A673 (cell line): ENCODE results near the gene CTIF. TPM values are rescaled to one million over a fixed set of nuclear protein-coding genes. Genes with fewer than 3 reads are reported as not detected.

Experiments used
- BruUV-seq: library from RNA; stranded (reverse); fragments of 400-500 nt; replicated peaks from 2 replicates; lab custom pipeline; 2021; lab: Mats Ljungman, UMichigan
- CTCF ChIA-PET: fragments of 300-600 bp; sonication (Branson Sonifier 250); formaldehyde crosslinking; loops from one replicate; lab custom pipeline; 2022; ENCODE audit warnings: antibody characterized with exemption; lab: Charles Lee
- POLR2A ChIA-PET: fragments of 300-600 bp; sonication (Branson Sonifier 250); formaldehyde crosslinking; loops from one replicate; lab custom pipeline; 2022; ENCODE audit warnings: antibody characterized with exemption; ENCODE audit not compliant: low non-redundant PET; lab: Charles Lee
- DNase-seq: peaks from one replicate; pipeline ENCODE4 v3.0.0-alpha.2; 2015; ENCODE audit warnings: low spot score
- H3K27ac ChIP-seq: fragments of 200-600 bp; sonication (generic); 2 replicates; pipeline ENCODE4 v1.5.1; 2016; ENCODE audit warnings: mixed run types, low read depth, mild to moderate bottlenecking, mixed read lengths, antibody characterized with exemption, low read length; ENCODE audit not compliant: poor library complexity, severe bottlenecking
- H3K27me3 ChIP-seq: fragments of 200-600 bp; sonication (generic); replicated peaks from 2 replicates; pipeline ENCODE4 v1.6.1; 2017; ENCODE audit warnings: mixed run types, low read depth, mild to moderate bottlenecking, mixed read lengths, antibody characterized with exemption, low read length; ENCODE audit not compliant: insufficient read depth, poor library complexity
- H3K36me3 ChIP-seq: fragments of 200-600 bp; sonication (generic); 2 replicates; pipeline ENCODE4 v1.6.1; 2016; ENCODE audit warnings: mixed run types, mild to moderate bottlenecking, mixed read lengths, antibody characterized with exemption, low read length; ENCODE audit not compliant: insufficient read depth, poor library complexity, severe bottlenecking
- H3K4me1 ChIP-seq: fragments of 200-600 bp; sonication (generic); 2 replicates; pipeline ENCODE4 v1.6.1; 2017; ENCODE audit warnings: mixed run types, mild to moderate bottlenecking, mixed read lengths, antibody characterized with exemption, low read length; ENCODE audit not compliant: insufficient read depth, poor library complexity, severe bottlenecking
- H3K4me3 ChIP-seq: fragments of 200-600 bp; sonication (generic); 2 replicates; pipeline ENCODE4 v1.5.1; 2016; ENCODE audit warnings: low read depth, mixed run types, mild to moderate bottlenecking, mixed read lengths, low read length; ENCODE audit not compliant: poor library complexity, severe bottlenecking
- H3K9me3 ChIP-seq: fragments of 200-600 bp; sonication (generic); 2 replicates; pipeline ENCODE4 v1.6.1; 2016; ENCODE audit warnings: mixed run types, low read depth, mild to moderate bottlenecking, mixed read lengths, antibody characterized with exemption, low read length; ENCODE audit not compliant: poor library complexity, severe bottlenecking
- EZH2 ChIP-seq: fragments of 200-600 bp; sonication (generic); IDR thresholded peaks from 2 replicates; pipeline ENCODE4 v1.6.1; 2017; ENCODE audit warnings: borderline replicate concordance, low read depth, mild to moderate bottlenecking, mixed read lengths, antibody characterized with exemption, low read length; ENCODE audit not compliant: poor library complexity, severe bottlenecking
- intact Hi-C: fragments of 100-400 bp; cut with micrococcal nuclease; formaldehyde crosslinking; loops from one replicate; pipeline ENCODE4 v1.10.0; 2022; ENCODE audit not compliant: unreplicated experiment
- total RNA-seq: library from RNA; stranded (reverse); gene quantifications from 2 replicates; pipeline ENCODE4 v1.2.3, GENCODE V29; 2021
- TF ChIP-seq, protein P1 (sequence below): fragments of 300-800, 200-600 bp; sonication (generic); conservative IDR thresholded peaks from 2 replicates; pipeline ENCODE4 v1.5.1; 2017; ENCODE audit warnings: low read depth, mild to moderate bottlenecking, antibody characterized with exemption, low read length, moderate library complexity, mixed read lengths

The CTIF gene
- total RNA-seq, 1 experiment from 2014 or later = 23.5 TPM

GRCh38 chr18:48777744-48778116 is 238.9 kb downstream of the CTIF start:
- intact Hi-C loops = loop anchor here (5.0 to 10.0 kb wide), 5 partner anchors 170 to 667 kb away; no protein-coding TSS in a partner anchor
- Histone ChIP-seq H3K27me3 (no peaks in the 10 kb centered on the region), H3K9me3 (no peaks in the 10 kb centered on the region), H3K4me1 (peaks cover 6% of the 10 kb centered on the region), H3K4me3 (no peak overlapping the region), H3K27ac (no peak overlapping the region), H3K36me3 (no peaks in the 10 kb centered on the region)
- BruUV-seq = no TSS peak
- ChIA-PET POLR2A (no interaction called here), CTCF (no interaction called here)
- TF ChIP-seq EZH2 = no peak
- TF ChIP-seq, protein P1, sequence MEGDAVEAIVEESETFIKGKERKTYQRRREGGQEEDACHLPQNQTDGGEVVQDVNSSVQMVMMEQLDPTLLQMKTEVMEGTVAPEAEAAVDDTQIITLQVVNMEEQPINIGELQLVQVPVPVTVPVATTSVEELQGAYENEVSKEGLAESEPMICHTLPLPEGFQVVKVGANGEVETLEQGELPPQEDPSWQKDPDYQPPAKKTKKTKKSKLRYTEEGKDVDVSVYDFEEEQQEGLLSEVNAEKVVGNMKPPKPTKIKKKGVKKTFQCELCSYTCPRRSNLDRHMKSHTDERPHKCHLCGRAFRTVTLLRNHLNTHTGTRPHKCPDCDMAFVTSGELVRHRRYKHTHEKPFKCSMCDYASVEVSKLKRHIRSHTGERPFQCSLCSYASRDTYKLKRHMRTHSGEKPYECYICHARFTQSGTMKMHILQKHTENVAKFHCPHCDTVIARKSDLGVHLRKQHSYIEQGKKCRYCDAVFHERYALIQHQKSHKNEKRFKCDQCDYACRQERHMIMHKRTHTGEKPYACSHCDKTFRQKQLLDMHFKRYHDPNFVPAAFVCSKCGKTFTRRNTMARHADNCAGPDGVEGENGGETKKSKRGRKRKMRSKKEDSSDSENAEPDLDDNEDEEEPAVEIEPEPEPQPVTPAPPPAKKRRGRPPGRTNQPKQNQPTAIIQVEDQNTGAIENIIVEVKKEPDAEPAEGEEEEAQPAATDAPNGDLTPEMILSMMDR = no peak
- DNase-seq = no peak

GRCh38 chr18:48778344-48779011 is 239.6 kb downstream of the CTIF start:
- DNase-seq = no peak
- TF ChIP-seq, protein P1 = no peak
- TF ChIP-seq EZH2 = no peak
- Histone ChIP-seq H3K4me1 (peaks cover 6% of the 10 kb centered on the region), H3K27me3 (no peaks in the 10 kb centered on the region), H3K9me3 (no peaks in the 10 kb centered on the region), H3K36me3 (no peaks in the 10 kb centered on the region), H3K4me3 (no peak overlapping the region), H3K27ac (no peak overlapping the region)
- no TSS peak for BruUV-seq
- intact Hi-C loops = loop anchor here (5.0 to 10.0 kb wide), 5 partner anchors 169 to 666 kb away; no protein-coding TSS in a partner anchor
- POLR2A ChIA-PET = no interaction called here
- CTCF ChIA-PET = no interaction called here

DNA sequence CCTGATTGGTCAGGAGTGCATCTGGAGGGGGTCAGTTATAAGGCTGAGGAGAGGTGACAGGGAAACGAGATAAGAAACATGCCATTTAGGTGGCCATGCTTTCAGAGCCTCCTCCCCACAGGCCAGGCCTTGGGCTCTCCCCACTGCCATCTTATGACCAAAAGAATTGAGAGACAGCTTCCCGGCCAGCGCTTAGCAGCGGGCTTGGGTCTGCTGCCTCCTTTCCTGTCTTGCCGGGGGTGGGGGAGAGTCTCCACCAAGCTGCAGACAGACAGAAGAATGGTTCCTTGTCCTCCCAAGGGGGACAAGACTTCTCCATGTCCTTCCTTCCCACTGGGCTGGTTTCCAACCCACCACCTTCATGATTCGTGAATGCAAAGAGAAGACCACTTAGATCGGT is 240.6 kb downstream of the CTIF start:
- CTCF ChIA-PET = no interaction called here
- POLR2A ChIA-PET = no interaction called here
- no peak overlapping the region for H3K27ac ChIP-seq

More for the DNA sequence above, 240.6 kb downstream of the CTIF start:
- no TSS peak for BruUV-seq
- no peak overlapping the region for H3K4me3 ChIP-seq
- TF ChIP-seq EZH2 = no peak
- TF ChIP-seq, protein P1 = no peak
- no peaks in the 10 kb centered on the region for H3K36me3 ChIP-seq
- no peak for DNase-seq
- H3K9me3 ChIP-seq = no peaks in the 10 kb centered on the region
- H3K27me3 ChIP-seq = no peaks in the 10 kb centered on the region
- intact Hi-C loops = loop anchor here (5.0 to 10.0 kb wide), 5 partner anchors 168 to 665 kb away; no protein-coding TSS in a partner anchor
- H3K4me1 ChIP-seq = peaks cover 6% of the 10 kb centered on the region
